HepG2 (cell line): ENCODE data around the gene FAM83E. TPM values are rescaled to one million over a fixed set of nuclear protein-coding genes. Genes with fewer than 3 reads are reported as not detected.
"Not testable (repeated sequence)": the region's sequence is repeated elsewhere in the genome, so short reads cannot be mapped to it uniquely, and the experiment has no call there.

ENCODE experiments used
- ATAC-seq: fragments of 200-7000 bp; cut with Tn5 transposase; 3 replicates; pipeline ENCODE4 v1.9.1; 2020; ENCODE audit warnings: mild to moderate bottlenecking, moderate library complexity
- BruUV-seq: library from RNA; stranded (reverse); fragments of 400-500 nt; replicated peaks from 2 replicates; lab custom pipeline; 2021; lab: Mats Ljungman, UMichigan
- CTCF ChIA-PET: fragments of 300-600 bp; formaldehyde crosslinking; extraction: SDS; loops from one replicate; lab custom pipeline; 2021; ENCODE audit warnings: low total read pairs, inconsistent platforms, low intra/inter-chr PET ratio; lab: Yijun Ruan, JAX
- POLR2A ChIA-PET: fragments of 350-600 bp; sonication (Branson Sonifier 250); formaldehyde crosslinking; loops from one replicate; lab custom pipeline; 2020; ENCODE audit warnings: antibody characterized with exemption, inconsistent platforms; lab: Yijun Ruan, JAX
- DNase-seq: peaks from one replicate; pipeline ENCODE4 v3.0.0-alpha.2; 2015; ENCODE audit warnings: low spot score
- FAIRE-seq: peaks from 3 replicates; lab custom pipeline; 2011; peaks lifted over from hg19 to GRCh38; lab: Jason Lieb, UNC
- H2AFZ ChIP-seq: one replicate; pipeline ENCODE4 v1.6.1; 2011; ENCODE audit warnings: low read length, inconsistent platforms
- H3K27ac ChIP-seq: fragments of 300-600 bp; 3 replicates; pipeline ENCODE4 v1.8.0; 2011; ENCODE audit warnings: mixed run types, mild to moderate bottlenecking, mixed read lengths, low read length, inconsistent platforms; ENCODE audit not compliant: insufficient read depth; ENCODE audit errors: extremely low read length
- H3K27me3 ChIP-seq, 2 experiments: fragments of 200-600 bp in 1 of 2; 2 replicates in 1 of 2; 3 replicates in 1 of 2; pipeline versions ENCODE4 v1.6.0 to v1.8.0; 2011; ENCODE audit warnings: low read length in 2 of 2, mild to moderate bottlenecking in 2 of 2, moderate library complexity in 2 of 2, inconsistent platforms in 1 of 2; ENCODE audit not compliant: insufficient read depth in 2 of 2, control insufficient read depth in 1 of 2
- H3K36me3 ChIP-seq, 2 experiments: fragments of 200-600 bp in 1 of 2; replicated peaks in 1 of 2; 2 replicates in 1 of 2; 3 replicates in 1 of 2; pipeline versions ENCODE4 v1.5.1 to v1.8.0; 2011; ENCODE audit warnings: low read length in 2 of 2, inconsistent platforms in 1 of 2; ENCODE audit not compliant: insufficient read depth in 2 of 2, control insufficient read depth in 1 of 2
- H3K4me1 ChIP-seq: 2 replicates; pipeline ENCODE4 v1.5.1; 2012; ENCODE audit warnings: low read length, inconsistent platforms; ENCODE audit not compliant: insufficient read depth
- H3K4me2 ChIP-seq: 2 replicates; pipeline ENCODE4 v1.6.0; 2011; ENCODE audit warnings: low read depth, low read length, inconsistent platforms
- H3K4me3 ChIP-seq, 3 experiments: fragments of 200-600 bp in 1 of 3; sonication (generic), shearing (Covaris generic) in 1 of 3; replicated peaks in 1 of 3; 2 replicates each; pipeline ENCODE4 v1.5.1; 2011 to 2016; ENCODE audit warnings: low read length in 3 of 3, inconsistent platforms in 2 of 3, low read depth in 2 of 3, mild to moderate bottlenecking in 2 of 3, control low read depth in 1 of 3, mixed read lengths in 1 of 3; ENCODE audit not compliant: insufficient read depth in 1 of 3
- H3K79me2 ChIP-seq: one replicate; pipeline ENCODE4 v1.6.1; 2011; ENCODE audit warnings: low read length, inconsistent platforms; ENCODE audit not compliant: insufficient read depth
- H3K9ac ChIP-seq: 2 replicates; pipeline ENCODE4 v1.6.0; 2011; ENCODE audit warnings: mild to moderate bottlenecking, low read depth, low read length, inconsistent platforms; ENCODE audit not compliant: insufficient read depth
- H3K9me3 ChIP-seq: 2 replicates; pipeline ENCODE4 v1.5.1; 2012; ENCODE audit warnings: mild to moderate bottlenecking, low read length
- H4K20me1 ChIP-seq: 2 replicates; pipeline ENCODE4 v1.6.0; 2011; ENCODE audit warnings: inconsistent platforms, mild to moderate bottlenecking, low read length, moderate library complexity; ENCODE audit not compliant: insufficient read depth
- EP300 ChIP-seq, 3 experiments: sonication (generic) in 1 of 3; formaldehyde crosslinking in 1 of 3; IDR thresholded peaks; 2 replicates each; pipeline versions ENCODE4 v1.5.1 to v1.6.1; 2011 to 2020; ENCODE audit warnings: low read depth in 2 of 3, low read length in 2 of 3, borderline replicate concordance in 1 of 3, improper control_type of control experiment in 1 of 3, mild to moderate bottlenecking in 1 of 3, missing genetic modification reagents in 1 of 3, moderate library complexity in 1 of 3
- NFYB ChIP-seq: sonication (generic); formaldehyde crosslinking; IDR thresholded peaks from 2 replicates; pipeline ENCODE4 v1.4.0; 2020; ENCODE audit warnings: missing genetic modification reagents
- SP2 ChIP-seq: sonication (generic); formaldehyde crosslinking; IDR thresholded peaks from 2 replicates; pipeline ENCODE4 v1.5.1; 2020; ENCODE audit warnings: mild to moderate bottlenecking, missing genetic modification reagents
- ZNF121 ChIP-seq: sonication (generic); formaldehyde crosslinking; IDR thresholded peaks from 2 replicates; pipeline ENCODE4 v1.5.0; 2020; ENCODE audit warnings: mild to moderate bottlenecking, missing genetic modification reagents
- ZNF20 ChIP-seq: sonication (generic); formaldehyde crosslinking; IDR thresholded peaks from 2 replicates; pipeline ENCODE4 v1.4.0; 2020; ENCODE audit warnings: mild to moderate bottlenecking, moderate library complexity, missing genetic modification reagents
- ZNF678 ChIP-seq: sonication (generic); formaldehyde crosslinking; IDR thresholded peaks from 2 replicates; pipeline ENCODE4 v1.4.0; 2020; ENCODE audit warnings: mild to moderate bottlenecking, missing genetic modification reagents
- WGBS: methylation state at CpG from one replicate; pipeline ENCODE4 v1.1.6; 2017; ENCODE audit warnings: low lambda C conversion rate; 5-methylcytosine and 5-hydroxymethylcytosine counted together
- in situ Hi-C: cut with HindIII; loops from 2 replicates; pipeline ENCODE4 v1.10.0; 2017; ENCODE audit warnings: low pct_unique_long_range_greater_than_20kb; ENCODE audit not compliant: extremely low pct_ligation_motif_present
- intact Hi-C: fragments of 100-400 bp; cut with micrococcal nuclease; formaldehyde crosslinking; loops from one replicate; pipeline ENCODE4 v1.10.0; 2022; ENCODE audit not compliant: unreplicated experiment
- polyA plus RNA-seq, 8 experiments: library from polyadenylated mRNA; depleted of rRNA in 3 of 8; stranded (reverse) in 7 of 8; unstranded in 1 of 8; fragments of >200 nt; fragmentation: Illumina TruSeq in 4 of 8; extraction: Trizol in 4 of 8; gene quantifications; 2 replicates each; pipeline versions ENCODE4 v1.2.1 to v1.2.3, GENCODE V29; 2011 to 2016; ENCODE audit warnings: low read depth in 4 of 8, missing spikeins in 1 of 8, mixed read lengths in 1 of 8; ENCODE audit not compliant: insufficient read depth in 1 of 8
- total RNA-seq, 5 experiments: library from RNA; depleted of rRNA; stranded (reverse); fragments of >200 nt; fragmentation: Illumina TruSeq; extraction: Trizol; gene quantifications; 2 replicates each; pipeline ENCODE4 v1.2.3, GENCODE V29; 2016; ENCODE audit warnings: low read depth in 1 of 5
- TF ChIP-seq, protein P1 (sequence below): sonication (generic); formaldehyde crosslinking; IDR thresholded peaks from 2 replicates; pipeline ENCODE4 v1.5.0; 2020; ENCODE audit warnings: mild to moderate bottlenecking, missing genetic modification reagents
- TF ChIP-seq, protein P2 (sequence below): sonication (generic); formaldehyde crosslinking; conservative IDR thresholded peaks from 2 replicates; pipeline ENCODE4 v1.4.0; 2020; ENCODE audit warnings: missing genetic modification reagents
- TF ChIP-seq, protein P3 (sequence below): IDR thresholded peaks from 2 replicates; pipeline ENCODE4 v1.6.1; 2016; ENCODE audit warnings: low read depth, borderline replicate concordance

Gene FAM83E
- total and polyA plus RNA-seq, 2 of the 13 experiments (the other 11 are each of a cell fraction or from before 2014, with no cell fraction given): 0.18 to 0.60 TPM

DNA sequence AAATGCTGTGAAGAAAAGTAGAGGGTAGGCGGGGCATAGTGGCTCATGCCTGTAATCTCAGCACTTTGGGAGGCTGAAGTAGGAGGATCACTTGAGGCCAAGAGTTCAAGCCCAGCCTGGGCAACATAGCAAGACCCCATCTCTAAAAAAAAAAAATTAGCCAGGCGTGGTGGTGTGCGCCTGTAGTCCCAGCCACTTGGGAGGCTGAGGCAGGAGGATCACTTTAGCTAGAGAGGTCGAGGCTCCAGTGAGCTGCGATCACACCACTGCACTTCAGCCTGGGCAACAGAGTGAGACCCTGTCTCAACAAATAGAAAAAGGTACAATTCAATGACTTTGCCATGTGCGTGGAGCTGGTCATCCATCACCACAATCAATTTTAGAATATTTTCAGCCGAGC lies 37.0 kb downstream of the FAM83E start:
- H3K36me3 ChIP-seq, CTCF ChIA-PET, H3K79me2 ChIP-seq, ATAC-seq, H4K20me1 ChIP-seq, H3K27me3 ChIP-seq, H3K4me3 ChIP-seq, H3K27ac ChIP-seq, H3K9me3 ChIP-seq, H3K9ac ChIP-seq, POLR2A ChIA-PET, intact Hi-C loops, BruUV-seq, FAIRE-seq, H3K4me2 ChIP-seq, H2AFZ ChIP-seq, in situ Hi-C loops, DNase-seq: not testable (repeated sequence)
- 83% methylated on average over 7 of the region's 7 CpGs for WGBS
- peaks cover 25% of the 10 kb centered on the region for H3K4me1 ChIP-seq
- peak; percentile 83 for TF ChIP-seq ZNF121 (CRISPR knock-in tag)
- TF ChIP-seq, protein P1, sequence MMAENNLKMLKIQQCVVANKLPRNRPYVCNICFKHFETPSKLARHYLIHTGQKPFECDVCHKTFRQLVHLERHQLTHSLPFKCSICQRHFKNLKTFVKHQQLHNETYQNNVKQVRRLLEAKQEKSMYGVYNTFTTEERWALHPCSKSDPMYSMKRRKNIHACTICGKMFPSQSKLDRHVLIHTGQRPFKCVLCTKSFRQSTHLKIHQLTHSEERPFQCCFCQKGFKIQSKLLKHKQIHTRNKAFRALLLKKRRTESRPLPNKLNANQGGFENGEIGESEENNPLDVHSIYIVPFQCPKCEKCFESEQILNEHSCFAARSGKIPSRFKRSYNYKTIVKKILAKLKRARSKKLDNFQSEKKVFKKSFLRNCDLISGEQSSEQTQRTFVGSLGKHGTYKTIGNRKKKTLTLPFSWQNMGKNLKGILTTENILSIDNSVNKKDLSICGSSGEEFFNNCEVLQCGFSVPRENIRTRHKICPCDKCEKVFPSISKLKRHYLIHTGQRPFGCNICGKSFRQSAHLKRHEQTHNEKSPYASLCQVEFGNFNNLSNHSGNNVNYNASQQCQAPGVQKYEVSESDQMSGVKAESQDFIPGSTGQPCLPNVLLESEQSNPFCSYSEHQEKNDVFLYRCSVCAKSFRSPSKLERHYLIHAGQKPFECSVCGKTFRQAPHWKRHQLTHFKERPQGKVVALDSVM (CRISPR knock-in tag): 0 out of 2 replicates have a peak, but pooled peaks have one; percentile 55

DNA sequence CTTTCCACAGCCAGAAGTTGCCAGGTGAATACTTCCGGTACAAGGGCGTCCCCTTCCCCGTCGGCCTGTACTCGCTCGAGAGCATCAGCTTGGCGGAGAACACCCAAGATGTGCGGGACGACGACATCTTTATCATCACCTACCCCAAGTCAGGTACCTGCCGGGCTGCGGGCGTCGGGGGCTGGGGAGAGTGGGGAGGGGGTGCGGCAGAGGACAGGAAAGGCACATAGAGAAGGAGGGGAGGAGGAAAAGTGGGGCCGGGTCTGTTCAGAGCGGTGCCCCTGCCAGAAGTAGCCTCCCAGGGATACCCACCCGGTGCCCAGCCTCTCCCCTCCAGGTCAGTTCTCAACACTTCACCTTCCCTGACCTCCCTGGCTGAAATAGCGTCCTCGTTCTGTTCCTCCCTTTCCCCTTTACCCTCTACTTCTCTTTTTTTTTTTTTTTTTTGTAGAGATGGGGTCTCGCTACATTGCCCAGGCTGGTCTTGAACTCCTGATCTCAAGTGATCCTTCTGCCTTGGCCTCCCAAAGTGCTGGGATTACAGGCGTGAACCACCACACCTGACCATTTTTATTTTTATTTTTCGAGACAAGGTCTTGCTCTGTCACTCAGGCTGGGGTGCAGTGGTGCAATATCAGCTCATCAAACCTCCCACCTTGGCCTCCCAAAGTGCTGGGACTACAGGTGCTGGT lies 38.8 kb downstream of the FAM83E start:
- Histone ChIP-seq H3K27me3 (no peaks in the 10 kb centered on the region), H3K4me2 (no peak overlapping the region), H3K36me3 (no peaks in the 10 kb centered on the region)
- ATAC-seq: no peak
- intact Hi-C loops: no loop called here
- CTCF ChIA-PET: no interaction called here
- TF ChIP-seq ZNF678 (CRISPR knock-in tag) (no peak), EP300 (IDR thresholded peaks at IDR 0.05; ENCODE audit: low read depth in 2 of 2, low read length in 2 of 2) (no peak), EP300 (CRISPR knock-in tag; IDR thresholded peaks at IDR 0.05; ENCODE audit: borderline replicate concordance) (no peak), NFYB (CRISPR knock-in tag) (no peak), ZNF20 (CRISPR knock-in tag) (no peak), SP2 (no peak)
- TF ChIP-seq, protein P2, sequence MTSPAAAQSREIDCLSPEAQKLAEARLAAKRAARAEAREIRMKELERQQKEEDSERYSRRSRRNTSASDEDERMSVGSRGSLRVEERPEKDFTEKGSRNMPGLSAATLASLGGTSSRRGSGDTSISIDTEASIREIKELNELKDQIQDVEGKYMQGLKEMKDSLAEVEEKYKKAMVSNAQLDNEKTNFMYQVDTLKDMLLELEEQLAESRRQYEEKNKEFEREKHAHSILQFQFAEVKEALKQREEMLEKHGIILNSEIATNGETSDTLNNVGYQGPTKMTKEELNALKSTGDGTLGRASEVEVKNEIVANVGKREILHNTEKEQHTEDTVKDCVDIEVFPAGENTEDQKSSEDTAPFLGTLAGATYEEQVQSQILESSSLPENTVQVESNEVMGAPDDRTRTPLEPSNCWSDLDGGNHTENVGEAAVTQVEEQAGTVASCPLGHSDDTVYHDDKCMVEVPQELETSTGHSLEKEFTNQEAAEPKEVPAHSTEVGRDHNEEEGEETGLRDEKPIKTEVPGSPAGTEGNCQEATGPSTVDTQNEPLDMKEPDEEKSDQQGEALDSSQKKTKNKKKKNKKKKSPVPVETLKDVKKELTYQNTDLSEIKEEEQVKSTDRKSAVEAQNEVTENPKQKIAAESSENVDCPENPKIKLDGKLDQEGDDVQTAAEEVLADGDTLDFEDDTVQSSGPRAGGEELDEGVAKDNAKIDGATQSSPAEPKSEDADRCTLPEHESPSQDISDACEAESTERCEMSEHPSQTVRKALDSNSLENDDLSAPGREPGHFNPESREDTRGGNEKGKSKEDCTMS: no peak
- TF ChIP-seq, protein P3, sequence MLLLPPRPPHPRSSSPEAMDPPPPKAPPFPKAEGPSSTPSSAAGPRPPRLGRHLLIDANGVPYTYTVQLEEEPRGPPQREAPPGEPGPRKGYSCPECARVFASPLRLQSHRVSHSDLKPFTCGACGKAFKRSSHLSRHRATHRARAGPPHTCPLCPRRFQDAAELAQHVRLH (CRISPR knock-in tag): no peak
- TF ChIP-seq, all 625 proteins: peak for 0
- Histone ChIP-seq H3K4me1 (peaks cover 43% of the 10 kb centered on the region), H3K79me2 (no peaks in the 10 kb centered on the region), H4K20me1 (no peaks in the 10 kb centered on the region), H3K9me3 (no peaks in the 10 kb centered on the region), H2AFZ (no peak overlapping the region), H3K4me3 (no peak overlapping the region), H3K27ac (no peak overlapping the region), H3K9ac (no peak overlapping the region)
- no TSS peak for BruUV-seq
- POLR2A ChIA-PET: interaction anchor here (0.7 to 1.0 kb wide), 2 partner anchors 18 to 74 kb away, joined by 3 read pairs; no protein-coding TSS in a partner anchor
- WGBS: 81% methylated on average over 23 of the region's 23 CpGs
- FAIRE-seq: no peak
- no peak for DNase-seq
- in situ Hi-C loops: no loop called here
